ENCODE data around the gene TMEM258.

TMEM258 gene

GRCh38 chr11:61773356-61773755, 19.0 kb downstream of the TMEM258 start:
- CTCF ChIA-PET = no interaction called here

GRCh38 chr11:61771985-61772455, 20.4 kb downstream of the TMEM258 start:
- TF ChIP-seq SUZ12 (IDR thresholded peaks at IDR 0.05) = no peak
- no peak for TF ChIP-seq FOXA1 (IDR thresholded peaks at IDR 0.05)
- no peak for TF ChIP-seq FOXK2 (IDR thresholded peaks at IDR 0.05)
- TF ChIP-seq L3MBTL2 (conservative IDR thresholded peaks at IDR 0.05) = no peak
- TF ChIP-seq SP1 (IDR thresholded peaks at IDR 0.05) = no peak
- TF ChIP-seq NFRKB (IDR thresholded peaks at IDR 0.05) = no peak
- TF ChIP-seq ARNT (IDR thresholded peaks at IDR 0.05) = no peak
- TF ChIP-seq PKNOX1 (IDR thresholded peaks at IDR 0.05) = no peak
- no peak for TF ChIP-seq ZNF384 (IDR thresholded peaks at IDR 0.05)
- TF ChIP-seq FOXM1 (IDR thresholded peaks at IDR 0.05; ENCODE audit: borderline replicate concordance) = no peak
- TF ChIP-seq HDGF (IDR thresholded peaks at IDR 0.05; ENCODE audit: borderline replicate concordance) = no peak
- no peak for TF ChIP-seq LEF1 (IDR thresholded peaks at IDR 0.05; ENCODE audit: borderline replicate concordance)
- CTCF ChIA-PET = no interaction called here
- POLR2A ChIA-PET = no interaction called here
- no peak for DNase-seq (ENCODE audit: extremely low spot score)

More at GRCh38 chr11:61773356-61773755, 19.0 kb downstream of the TMEM258 start:
- TF ChIP-seq FOXA1 (IDR thresholded peaks at IDR 0.05) (no peak), L3MBTL2 (conservative IDR thresholded peaks at IDR 0.05) (no peak), TARDBP (IDR thresholded peaks at IDR 0.05) (no peak), ZNF384 (IDR thresholded peaks at IDR 0.05) (no peak), CTBP1 (IDR thresholded peaks at IDR 0.05; ENCODE audit: borderline replicate concordance) (no peak), ELF4 (IDR thresholded peaks at IDR 0.05) (no peak), ARNT (IDR thresholded peaks at IDR 0.05) (no peak), NFRKB (IDR thresholded peaks at IDR 0.05) (no peak), FOXM1 (IDR thresholded peaks at IDR 0.05; ENCODE audit: borderline replicate concordance) (no peak), SP1 (IDR thresholded peaks at IDR 0.05) (no peak), SUZ12 (IDR thresholded peaks at IDR 0.05) (no peak)
- no peak for DNase-seq (ENCODE audit: extremely low spot score)
- POLR2A ChIA-PET = no interaction called here

- ChIA-PET POLR2A (no interaction called here), CTCF (no interaction called here)
Measured at GRCh38 chr11:61771195-61771894, 21.1 kb downstream of the TMEM258 start.

GRCh38 chr11:61769946-61770683, 22.3 kb downstream of the TMEM258 start:
- CTCF ChIA-PET = no interaction called here
- no peak for DNase-seq (ENCODE audit: extremely low spot score)
- no peak for TF ChIP-seq SUZ12 (IDR thresholded peaks at IDR 0.05)
- TF ChIP-seq BHLHE40 (IDR thresholded peaks at IDR 0.05; ENCODE audit: borderline replicate concordance) = no peak
- TF ChIP-seq TARDBP (IDR thresholded peaks at IDR 0.05) = no peak
- TF ChIP-seq NFRKB (IDR thresholded peaks at IDR 0.05) = no peak
- TF ChIP-seq FOXA1 (IDR thresholded peaks at IDR 0.05) = no peak
- TF ChIP-seq LEF1 (IDR thresholded peaks at IDR 0.05; ENCODE audit: borderline replicate concordance) = no peak
- TF ChIP-seq L3MBTL2 (conservative IDR thresholded peaks at IDR 0.05) = no peak
- TF ChIP-seq SP1 (IDR thresholded peaks at IDR 0.05) = no peak
- no peak for TF ChIP-seq ZNF384 (IDR thresholded peaks at IDR 0.05)
- no peak for TF ChIP-seq ARNT (IDR thresholded peaks at IDR 0.05)
- POLR2A ChIA-PET = no interaction called here

More at GRCh38 chr11:61771195-61771894, 21.1 kb downstream of the TMEM258 start:
- no peak for DNase-seq (ENCODE audit: extremely low spot score)
- no peak for TF ChIP-seq PKNOX1 (IDR thresholded peaks at IDR 0.05)
- no peak for TF ChIP-seq SUZ12 (IDR thresholded peaks at IDR 0.05)
- TF ChIP-seq TARDBP (IDR thresholded peaks at IDR 0.05) = no peak
- no peak for TF ChIP-seq LEF1 (IDR thresholded peaks at IDR 0.05; ENCODE audit: borderline replicate concordance)
- TF ChIP-seq FOXA1 (IDR thresholded peaks at IDR 0.05) = no peak
- TF ChIP-seq ELF4 (IDR thresholded peaks at IDR 0.05) = no peak
- no peak for TF ChIP-seq NFRKB (IDR thresholded peaks at IDR 0.05)
- TF ChIP-seq ZNF384 (IDR thresholded peaks at IDR 0.05) = no peak
- TF ChIP-seq L3MBTL2 (conservative IDR thresholded peaks at IDR 0.05) = no peak
- TF ChIP-seq CTBP1 (IDR thresholded peaks at IDR 0.05; ENCODE audit: borderline replicate concordance) = no peak
- TF ChIP-seq SP1 (IDR thresholded peaks at IDR 0.05) = no peak
- no peak for TF ChIP-seq ARNT (IDR thresholded peaks at IDR 0.05)
- TF ChIP-seq BHLHE40 (IDR thresholded peaks at IDR 0.05; ENCODE audit: borderline replicate concordance) = no peak
- no peak for TF ChIP-seq HDGF (IDR thresholded peaks at IDR 0.05; ENCODE audit: borderline replicate concordance)
- no peak for TF ChIP-seq FOXK2 (IDR thresholded peaks at IDR 0.05)
- no peak for TF ChIP-seq FOXM1 (IDR thresholded peaks at IDR 0.05; ENCODE audit: borderline replicate concordance)

- DNase-seq (ENCODE audit: extremely low spot score) = no peak
- ChIA-PET POLR2A (no interaction called here), CTCF (no interaction called here)
- TF ChIP-seq LEF1 (IDR thresholded peaks at IDR 0.05; ENCODE audit: borderline replicate concordance) = no peak
- no peak for TF ChIP-seq ELF4 (IDR thresholded peaks at IDR 0.05)
- TF ChIP-seq ZNF384 (IDR thresholded peaks at IDR 0.05) = no peak
- no peak for TF ChIP-seq PKNOX1 (IDR thresholded peaks at IDR 0.05)
- no peak for TF ChIP-seq BHLHE40 (IDR thresholded peaks at IDR 0.05; ENCODE audit: borderline replicate concordance)
- TF ChIP-seq L3MBTL2 (conservative IDR thresholded peaks at IDR 0.05) = no peak
- no peak for TF ChIP-seq CTBP1 (IDR thresholded peaks at IDR 0.05; ENCODE audit: borderline replicate concordance)
- no peak for TF ChIP-seq ARNT (IDR thresholded peaks at IDR 0.05)
- no peak for TF ChIP-seq HDGF (IDR thresholded peaks at IDR 0.05; ENCODE audit: borderline replicate concordance)
- no peak for TF ChIP-seq NFRKB (IDR thresholded peaks at IDR 0.05)
- no peak for TF ChIP-seq SUZ12 (IDR thresholded peaks at IDR 0.05)
- TF ChIP-seq SP1 (IDR thresholded peaks at IDR 0.05) = no peak
- no peak for TF ChIP-seq TARDBP (IDR thresholded peaks at IDR 0.05)
- TF ChIP-seq FOXA1 (IDR thresholded peaks at IDR 0.05) = no peak
- no peak for TF ChIP-seq FOXK2 (IDR thresholded peaks at IDR 0.05)
Measured at GRCh38 chr11:61769169-61769920, 23.1 kb downstream of the TMEM258 start.

Data from HEK293T (cell line).